Mesenchymal stem cell (in vitro differentiated cells and primary cell): ENCODE measurements around the gene UBXN1.
A peak's percentile ranks its signal among the peaks of the same experiment; 100 is the strongest.
"Not testable (repeated sequence)": the region's sequence is repeated elsewhere in the genome, so short reads cannot be mapped to it uniquely, and the experiment has no call there.

Experiments
- DNase-seq: peaks from one replicate; pipeline ENCODE4 v3.0.0-alpha.2; 2013
- H2AFZ ChIP-seq: one replicate; pipeline ENCODE4 v1.6.1; 2013; ENCODE audit warnings: low read depth, mild to moderate bottlenecking, control low read depth, inconsistent platforms, low read length, moderate library complexity
- H2AK5ac ChIP-seq: 2 replicates; pipeline ENCODE4 v1.6.1; 2013; ENCODE audit warnings: low read length, moderate library complexity, mild to moderate bottlenecking, inconsistent platforms; ENCODE audit not compliant: severe bottlenecking
- H2BK120ac ChIP-seq: one replicate; pipeline ENCODE4 v1.6.1; 2013; ENCODE audit warnings: low read depth, mild to moderate bottlenecking, inconsistent platforms, low read length, moderate library complexity
- H2BK12ac ChIP-seq, 2 experiments: one replicate each; pipeline ENCODE4 v1.6.1; 2013; ENCODE audit warnings: inconsistent platforms in 2 of 2, low read length in 2 of 2, mild to moderate bottlenecking in 2 of 2, moderate library complexity in 2 of 2, control low read depth in 1 of 2
- H2BK15ac ChIP-seq: one replicate; pipeline ENCODE4 v1.6.1; 2013; ENCODE audit warnings: mild to moderate bottlenecking, low read depth, inconsistent platforms; ENCODE audit not compliant: poor library complexity, severe bottlenecking
- H2BK5ac ChIP-seq: 2 replicates; pipeline ENCODE4 v1.6.1; 2013; ENCODE audit warnings: low read depth, mild to moderate bottlenecking, low read length, control low read depth, inconsistent platforms; ENCODE audit not compliant: poor library complexity, severe bottlenecking
- H3K14ac ChIP-seq, 2 experiments: one replicate each; pipeline ENCODE4 v1.6.1; 2013; ENCODE audit warnings: inconsistent platforms in 2 of 2, low read length in 2 of 2, control low read depth in 1 of 2, mild to moderate bottlenecking in 1 of 2, moderate library complexity in 1 of 2
- H3K18ac ChIP-seq, 2 experiments: one replicate each; pipeline ENCODE4 v1.6.1; 2013; ENCODE audit warnings: inconsistent platforms in 2 of 2, low read length in 2 of 2, control low read depth in 1 of 2, low read depth in 1 of 2, mild to moderate bottlenecking in 1 of 2
- H3K23ac ChIP-seq, 2 experiments: one replicate each; pipeline ENCODE4 v1.6.1; 2013; ENCODE audit warnings: inconsistent platforms in 2 of 2, low read length in 2 of 2, mild to moderate bottlenecking in 2 of 2, moderate library complexity in 2 of 2, control low read depth in 1 of 2
- H3K27ac ChIP-seq: 2 replicates; pipeline ENCODE4 v1.5.1; 2013; ENCODE audit warnings: mild to moderate bottlenecking, moderate library complexity, low read length, control low read depth, inconsistent platforms; ENCODE audit not compliant: poor library complexity, severe bottlenecking
- H3K27me3 ChIP-seq, 2 experiments: 2 replicates each; pipeline versions ENCODE4 v1.6.1 to v1.7.0; 2013; ENCODE audit warnings: low read length in 2 of 2, mild to moderate bottlenecking in 2 of 2, moderate library complexity in 2 of 2, control low read depth in 1 of 2, inconsistent platforms in 1 of 2; ENCODE audit not compliant: control insufficient read depth in 1 of 2, insufficient read depth in 1 of 2
- H3K36me3 ChIP-seq, 2 experiments: 2 replicates each; pipeline versions ENCODE4 v1.6.1 to v1.7.0; 2013; ENCODE audit warnings: low read length in 2 of 2, control low read depth in 1 of 2, inconsistent platforms in 1 of 2, low read depth in 1 of 2, mild to moderate bottlenecking in 1 of 2; ENCODE audit not compliant: insufficient read depth in 2 of 2, control insufficient read depth in 1 of 2
- H3K4ac ChIP-seq, 2 experiments: one replicate each; pipeline ENCODE4 v1.6.1; 2013; ENCODE audit warnings: inconsistent platforms in 2 of 2, low read length in 2 of 2, mild to moderate bottlenecking in 2 of 2, moderate library complexity in 2 of 2, control low read depth in 1 of 2, low read depth in 1 of 2
- H3K4me1 ChIP-seq: 2 replicates; pipeline ENCODE4 v1.6.1; 2013; ENCODE audit warnings: low read depth, low read length, control low read depth; ENCODE audit not compliant: control insufficient read depth, insufficient read depth
- H3K4me2 ChIP-seq: 2 replicates; pipeline ENCODE4 v1.6.1; 2013; ENCODE audit warnings: low read length, mild to moderate bottlenecking, inconsistent platforms; ENCODE audit not compliant: poor library complexity, severe bottlenecking
- H3K4me3 ChIP-seq, 2 experiments: 2 replicates each; pipeline versions ENCODE4 v1.5.1 to v1.7.0; 2013; ENCODE audit warnings: low read length in 2 of 2, mild to moderate bottlenecking in 2 of 2, control low read depth in 1 of 2, low read depth in 1 of 2; ENCODE audit not compliant: insufficient read depth in 1 of 2
- H3K79me1 ChIP-seq: replicated peaks from 2 replicates; pipeline ENCODE4 v1.6.1; 2013; ENCODE audit warnings: mild to moderate bottlenecking, control low read depth, low read length, inconsistent platforms; ENCODE audit not compliant: poor library complexity, severe bottlenecking
- H3K9ac ChIP-seq: 2 replicates; pipeline ENCODE4 v1.7.0; 2013; ENCODE audit warnings: mild to moderate bottlenecking, low read length, moderate library complexity
- H3K9me3 ChIP-seq: 2 replicates; pipeline ENCODE4 v1.7.0; 2013; ENCODE audit warnings: mild to moderate bottlenecking, low read length; ENCODE audit not compliant: control insufficient read depth
- H4K8ac ChIP-seq: one replicate; pipeline ENCODE4 v1.6.1; 2013; ENCODE audit warnings: inconsistent platforms, mild to moderate bottlenecking, low read length, moderate library complexity
- H4K91ac ChIP-seq: one replicate; pipeline ENCODE4 v1.6.1; 2013; ENCODE audit warnings: mild to moderate bottlenecking, low read length, inconsistent platforms
- WGBS: methylation state at CpG from one replicate; pipeline ENCODE4 v1.1.7; 2013; ENCODE audit warnings: mixed read lengths; 5-methylcytosine and 5-hydroxymethylcytosine counted together

Gene UBXN1

GRCh38 chr11:62694455-62695167 is 15.7 kb upstream of the UBXN1 start:
- 64% methylated on average over 14 of the region's 14 CpGs for WGBS
- H3K23ac ChIP-seq: no peak overlapping the region
- H3K14ac ChIP-seq: no peak overlapping the region
- peak; percentile 84 for DNase-seq
- H3K27me3 ChIP-seq: no peaks in the 10 kb centered on the region
- H3K27ac ChIP-seq: no peak overlapping the region
- H3K4ac ChIP-seq: no peak overlapping the region
- H2BK5ac ChIP-seq: no peak overlapping the region
- peaks cover 13% of the 10 kb centered on the region for H3K4me1 ChIP-seq
- no peaks in the 10 kb centered on the region for H3K9me3 ChIP-seq
- H4K91ac ChIP-seq: no peak overlapping the region
- H2AK5ac ChIP-seq: peak overlapping the region; percentile 6
- peaks cover 36 to 42% of the 10 kb centered on the region in 2 experiments for H3K36me3 ChIP-seq
- no peak overlapping the region for H4K8ac ChIP-seq
- no peak overlapping the region for H3K4me3 ChIP-seq
- no peak overlapping the region for H2BK120ac ChIP-seq
- H2BK12ac ChIP-seq: no peak overlapping the region
- peak overlapping the region; percentile 77 for H3K9ac ChIP-seq
- no peak overlapping the region for H2AFZ ChIP-seq
- peaks cover 13% of the 10 kb centered on the region for H3K79me1 ChIP-seq
- no peak overlapping the region for H2BK15ac ChIP-seq
- no peak overlapping the region for H3K4me2 ChIP-seq
- no peak overlapping the region for H3K18ac ChIP-seq

DNA sequence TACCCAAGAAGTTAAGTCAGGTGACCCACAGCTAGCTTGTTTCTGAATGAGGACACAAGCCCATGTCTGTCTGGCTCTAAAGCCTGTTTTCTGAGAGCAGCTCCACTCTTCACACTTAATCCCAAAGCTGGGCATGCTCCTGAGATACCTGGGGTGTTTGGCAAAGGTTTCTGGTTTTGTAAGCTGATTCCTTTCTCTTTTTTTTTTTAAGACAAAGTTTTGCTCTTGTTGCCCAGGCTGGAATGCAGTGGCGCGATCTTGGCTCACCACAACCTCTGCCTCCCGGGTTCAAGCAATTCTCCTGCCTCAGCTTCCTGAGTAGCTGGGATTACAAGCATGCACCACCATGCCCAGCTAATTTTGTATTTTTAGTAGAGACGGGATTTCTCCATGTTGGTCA is 14.8 kb upstream of the UBXN1 start:
- peaks cover 13% of the 10 kb centered on the region for H3K79me1 ChIP-seq
- not testable (repeated sequence) for H2BK12ac ChIP-seq, H2BK15ac ChIP-seq, H3K14ac ChIP-seq, H4K91ac ChIP-seq, H3K4ac ChIP-seq, H3K23ac ChIP-seq, H2BK5ac ChIP-seq, H4K8ac ChIP-seq, H2AFZ ChIP-seq, H3K4me3 ChIP-seq, H3K4me2 ChIP-seq, H3K27me3 ChIP-seq, H3K9ac ChIP-seq, H2BK120ac ChIP-seq, H3K18ac ChIP-seq, H3K9me3 ChIP-seq, H2AK5ac ChIP-seq, DNase-seq, H3K27ac ChIP-seq
- H3K36me3 ChIP-seq: peaks cover 36 to 41% of the 10 kb centered on the region in 2 experiments
- WGBS: 100% methylated on average over 1 of the region's 4 CpGs
- peaks cover 20% of the 10 kb centered on the region for H3K4me1 ChIP-seq

DNA sequence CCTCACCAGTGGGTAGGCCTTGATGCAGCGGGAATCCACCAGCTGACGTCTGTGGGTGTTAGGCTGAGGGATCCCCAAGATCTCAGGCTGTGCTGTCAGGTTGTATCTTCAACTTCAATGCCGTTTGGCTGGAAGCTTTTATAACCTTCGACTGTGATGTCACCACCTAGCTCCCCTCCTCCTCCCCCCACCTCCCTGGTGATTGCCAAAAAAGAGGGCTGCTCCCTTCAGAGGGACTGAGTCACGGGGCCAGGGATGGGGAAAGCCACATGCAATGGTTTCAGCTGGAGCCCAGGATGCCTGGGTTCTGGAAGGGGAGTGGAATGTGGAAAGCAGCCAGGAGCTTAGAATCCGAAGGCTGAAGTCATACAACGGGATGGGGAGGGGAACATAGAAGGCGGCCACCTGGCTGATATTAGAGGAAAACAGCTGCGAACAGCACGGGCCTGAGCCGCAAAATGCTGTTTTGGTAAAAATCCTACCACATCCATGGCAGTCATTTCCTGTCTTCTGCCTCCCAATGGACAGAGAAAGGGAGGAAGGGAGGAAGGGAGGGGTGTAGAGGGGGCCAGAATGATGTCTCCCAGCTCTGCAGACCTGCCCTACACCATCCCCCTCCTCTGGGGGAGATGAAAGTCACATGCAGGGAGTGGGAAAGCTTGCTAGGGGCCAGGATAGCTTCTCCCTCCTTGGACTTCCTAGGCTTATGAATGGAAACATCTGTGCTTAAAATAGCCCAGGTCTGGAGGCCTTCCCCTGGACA is 10.7 kb upstream of the UBXN1 start, which contains the start of gene LRRN4CL:
LRRN4CL (minus strand) TSS at position 110 of the 763 bp plus-strand sequence. CDS start 1,022 bp downstream, outside the sequence.
- Histone ChIP-seq H2BK15ac (no peak within 1 kb of the TSS), H3K36me3 (peaks cover 44% of the 10 kb centered on the region in 2 experiments), H3K18ac (no peak within 1 kb of the TSS), H3K27ac (peak within 1 kb of the TSS; percentile 68), H2BK12ac (no peak within 1 kb of the TSS), H2AK5ac (peak within 1 kb of the TSS; percentile 41), H3K14ac (no peak within 1 kb of the TSS), H3K9me3 (no peaks in the 10 kb centered on the region), H3K4me2 (peak within 1 kb of the TSS; percentile 14), H3K23ac (no peak within 1 kb of the TSS), H4K91ac (peak within 1 kb of the TSS; percentile 14), H2BK5ac (peak within 1 kb of the TSS; percentile 25), H3K4ac (no peak within 1 kb of the TSS), H3K4me1 (peaks cover 27% of the 10 kb centered on the region), H3K27me3 (no peaks in the 10 kb centered on the region), H4K8ac (peak within 1 kb of the TSS; percentile 45), H3K4me3 (peak within 1 kb of the TSS in 1 of 2 experiments; percentile 91), H3K9ac (peak within 1 kb of the TSS; percentile 93), H2AFZ (no peak within 1 kb of the TSS), H2BK120ac (no peak within 1 kb of the TSS), H3K79me1 (peaks cover 12% of the 10 kb centered on the region)
- WGBS: 61% methylated on average over 7 of the region's 11 CpGs
- peak; percentile 67 for DNase-seq

DNA sequence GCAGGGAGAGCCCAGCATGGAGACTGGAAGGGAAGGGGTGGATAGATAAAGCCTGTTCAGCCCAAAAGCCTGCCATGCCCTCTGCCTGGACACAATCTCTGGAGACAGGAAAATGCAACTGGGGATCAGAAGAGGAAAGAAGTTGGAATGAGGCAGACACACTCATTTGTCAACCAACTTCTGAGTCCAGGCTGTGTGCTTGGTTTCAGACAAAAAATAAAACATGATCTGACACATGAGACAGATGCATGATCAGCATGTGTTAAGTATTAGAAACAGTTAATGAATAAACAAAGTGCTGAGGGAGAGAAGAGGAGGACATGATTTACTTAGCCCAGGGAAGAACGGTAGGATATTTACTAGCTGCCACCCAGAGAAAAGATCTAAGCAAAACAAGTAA is 9.6 kb upstream of the UBXN1 start:
- no peak for DNase-seq
- Histone ChIP-seq H4K91ac (no peak overlapping the region), H2AK5ac (peak overlapping the region; percentile 1), H2BK5ac (no peak overlapping the region), H3K4me2 (no peak overlapping the region), H3K36me3 (peaks cover 39 to 42% of the 10 kb centered on the region in 2 experiments), H2BK12ac (no peak overlapping the region), H2AFZ (no peak overlapping the region), H3K4me1 (peaks cover 27% of the 10 kb centered on the region), H3K23ac (no peak overlapping the region), H2BK15ac (no peak overlapping the region), H4K8ac (no peak overlapping the region), H3K14ac (no peak overlapping the region), H3K18ac (no peak overlapping the region), H2BK120ac (no peak overlapping the region), H3K9me3 (no peaks in the 10 kb centered on the region), H3K27me3 (no peaks in the 10 kb centered on the region), H3K4me3 (peak overlapping the region in 1 of 2 experiments; percentile 91), H3K4ac (no peak overlapping the region), H3K27ac (peak overlapping the region; percentile 68), H3K9ac (peak overlapping the region; percentile 93), H3K79me1 (peaks cover 12% of the 10 kb centered on the region)
- 45% methylated on average over 1 of the region's 1 CpG for WGBS
